GM19372 (cell line): ENCODE measurements around the gene LRRC8E.

Experiments
- ATAC-seq: cut with Tn5 transposase; IDR thresholded peaks from one replicate; pipeline ENCODE4 v1.9.1; 2021; ENCODE audit warnings: mild to moderate bottlenecking, low read depth, moderate library complexity; ENCODE audit not compliant: unreplicated experiment

Gene LRRC8E

DNA sequence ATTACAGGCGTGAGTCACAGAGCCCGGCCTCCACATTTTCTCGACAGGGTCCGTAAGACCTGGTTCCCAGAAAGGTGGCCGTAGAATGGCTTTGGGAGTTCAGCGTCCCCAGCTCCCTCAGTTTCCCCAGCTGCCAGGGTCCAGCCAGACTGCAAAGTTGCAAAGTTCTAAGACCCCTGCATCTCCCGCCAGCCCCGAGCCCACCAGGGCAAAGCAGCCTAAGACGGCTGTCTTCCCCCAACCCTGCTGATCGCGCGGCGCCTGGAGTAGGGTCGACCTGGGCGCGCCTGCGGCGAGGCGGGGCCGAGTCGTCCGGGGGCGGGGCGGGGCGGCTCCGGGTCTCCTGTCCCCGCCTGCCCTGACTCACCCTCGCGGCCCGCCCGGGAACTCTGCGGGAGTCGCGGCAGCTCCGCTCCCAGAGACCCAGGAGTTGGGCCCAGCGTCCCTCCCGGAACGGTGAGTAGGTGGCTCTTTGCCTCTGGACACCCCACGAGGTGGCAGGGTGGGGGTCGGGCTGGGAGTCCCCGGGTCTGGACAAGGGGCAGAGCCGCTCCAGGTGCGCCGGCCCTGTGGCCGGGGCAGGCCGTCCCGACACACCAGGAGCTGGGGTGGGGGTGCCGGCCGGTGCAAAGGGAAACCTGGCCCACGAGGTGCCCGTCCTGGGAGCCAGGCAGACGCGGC lies at the start of gene LRRC8E:
LRRC8E (plus strand) TSS at position 366 of the 681 bp plus-strand sequence. CDS start 7,094 bp downstream, outside the sequence.
- ATAC-seq = no peak

DNA sequence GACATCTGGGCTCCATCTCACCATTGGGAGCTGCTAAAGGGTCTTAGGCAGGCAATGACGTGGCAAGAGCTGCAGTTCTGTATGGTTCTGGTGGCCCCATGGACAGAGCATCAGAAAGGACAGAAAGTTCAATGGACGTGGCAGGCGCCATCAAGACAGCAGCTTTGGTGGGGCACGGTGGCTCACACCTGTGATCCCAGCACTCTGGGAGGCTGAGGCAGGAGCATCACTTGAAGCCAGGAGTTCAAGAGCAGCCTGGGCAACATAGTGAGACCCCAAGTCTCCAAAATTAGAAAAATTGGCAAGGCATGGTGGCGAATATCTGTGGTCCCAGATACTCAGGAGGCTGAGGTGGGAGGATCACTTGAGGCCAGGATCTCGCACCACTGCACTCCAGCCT lies 48.8 kb upstream of the LRRC8E start:
- no peak for ATAC-seq

DNA sequence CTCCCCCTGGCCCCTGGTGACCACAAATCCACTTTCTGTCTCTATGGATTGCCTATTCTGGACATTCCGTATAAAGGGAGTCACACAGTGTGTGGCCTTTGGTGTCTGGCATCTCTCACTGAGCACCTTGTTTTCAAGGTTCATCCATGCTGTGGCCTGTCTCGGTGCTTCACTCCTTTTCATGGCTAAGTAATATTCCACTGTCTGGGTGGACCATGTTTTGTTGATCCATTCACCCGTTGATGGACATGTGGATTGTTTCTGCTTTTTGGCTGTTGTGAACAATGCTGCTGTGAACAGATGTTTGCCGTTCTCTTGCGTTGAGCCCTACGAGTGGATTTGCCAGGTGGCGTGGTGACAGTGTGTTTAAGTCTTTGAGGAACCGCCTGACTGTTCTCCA lies 47.7 kb upstream of the LRRC8E start:
- no peak for ATAC-seq

DNA sequence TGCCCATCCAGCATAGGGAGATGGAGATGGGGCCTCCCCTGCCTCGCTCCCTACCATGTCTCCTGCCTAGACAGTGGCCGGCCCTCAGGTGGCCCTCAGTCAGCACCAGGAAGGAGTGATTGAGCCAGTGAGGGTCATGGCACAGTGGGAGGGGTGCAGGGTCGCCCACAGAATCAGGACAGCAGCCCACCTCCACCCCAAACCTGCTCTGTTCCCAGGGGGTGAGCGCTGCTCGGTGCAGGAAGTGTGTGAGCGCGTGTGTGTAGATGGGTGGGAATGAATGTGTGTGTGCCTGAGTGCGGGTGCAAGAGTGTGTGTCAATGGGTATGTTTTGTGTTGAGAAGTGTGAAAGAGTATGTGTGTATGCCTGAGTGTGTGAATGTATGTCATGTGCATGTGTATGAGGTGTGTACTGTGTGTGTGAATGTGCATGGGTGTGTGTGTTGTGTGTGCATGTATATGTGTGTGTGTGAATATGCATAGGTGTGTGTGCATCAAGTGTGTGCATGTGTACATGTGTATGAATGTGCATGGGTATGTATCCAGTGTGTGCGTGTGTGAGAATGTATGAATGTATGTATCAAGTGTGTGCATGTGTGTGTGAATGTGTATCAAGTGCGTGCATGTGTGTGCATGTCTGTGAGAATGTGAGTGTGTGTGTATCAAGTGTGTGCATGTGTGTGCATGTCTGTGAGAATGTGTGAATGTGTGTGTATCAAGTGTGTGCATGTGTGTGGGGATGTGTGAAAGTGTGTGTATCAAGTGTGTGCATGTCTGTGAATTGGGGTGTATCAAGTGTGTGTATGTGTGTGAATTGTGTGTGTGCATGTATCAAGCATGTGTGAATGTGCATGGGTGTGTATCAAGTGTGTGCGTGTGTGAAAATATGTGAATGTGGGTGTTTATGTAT lies 46.3 kb upstream of the LRRC8E start:
- no peak for ATAC-seq

DNA sequence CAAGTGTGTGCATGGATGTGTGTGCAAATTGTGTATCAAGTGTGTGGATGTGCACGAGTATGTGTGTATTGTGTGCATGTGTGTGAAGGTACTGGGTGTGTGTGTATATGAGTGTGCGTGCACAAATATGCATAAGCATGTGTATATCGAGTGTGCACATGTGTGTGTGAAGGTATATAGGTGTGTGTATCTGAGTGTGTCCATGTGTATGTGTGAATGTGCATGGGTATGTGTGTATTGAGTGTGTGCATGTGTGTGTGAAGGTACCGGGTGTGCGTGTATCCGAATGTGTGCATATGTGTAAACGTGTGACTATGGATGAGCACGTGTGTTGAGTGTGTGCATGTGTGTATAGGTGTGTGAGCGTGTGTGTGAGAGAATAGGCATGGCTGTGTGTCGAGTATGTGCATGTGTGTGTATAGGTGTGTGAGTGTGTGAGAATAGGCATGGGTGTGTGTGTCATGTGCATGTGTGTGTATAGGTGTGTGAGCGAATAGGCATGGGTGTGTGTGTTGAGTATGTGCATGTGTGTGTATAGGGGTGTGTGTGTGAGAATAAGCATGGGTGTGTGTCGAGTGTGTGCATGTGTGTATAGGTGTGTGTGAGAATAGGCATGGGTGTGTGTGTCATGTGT lies 45.5 kb upstream of the LRRC8E start:
- no peak for ATAC-seq

DNA sequence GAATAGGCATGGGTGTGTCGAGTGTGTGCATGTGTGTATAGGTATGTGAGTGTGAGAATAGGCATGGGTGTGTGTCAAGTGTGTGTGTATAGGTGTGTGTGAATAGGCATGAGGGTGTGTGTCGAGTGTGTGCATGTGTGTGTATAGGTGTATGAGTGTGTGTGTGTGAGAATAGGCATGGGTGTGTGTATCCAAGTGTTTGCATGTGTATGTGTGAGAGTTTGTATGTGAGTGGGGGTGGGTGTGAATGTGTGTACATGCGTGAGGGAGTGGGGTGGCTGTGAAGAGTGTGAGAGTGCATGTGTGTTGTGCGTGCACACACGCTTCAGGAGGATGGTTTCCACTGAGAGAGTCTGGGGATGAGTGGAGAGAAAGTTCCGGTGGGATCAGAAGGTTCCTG lies 44.8 kb upstream of the LRRC8E start:
- no peak for ATAC-seq

DNA sequence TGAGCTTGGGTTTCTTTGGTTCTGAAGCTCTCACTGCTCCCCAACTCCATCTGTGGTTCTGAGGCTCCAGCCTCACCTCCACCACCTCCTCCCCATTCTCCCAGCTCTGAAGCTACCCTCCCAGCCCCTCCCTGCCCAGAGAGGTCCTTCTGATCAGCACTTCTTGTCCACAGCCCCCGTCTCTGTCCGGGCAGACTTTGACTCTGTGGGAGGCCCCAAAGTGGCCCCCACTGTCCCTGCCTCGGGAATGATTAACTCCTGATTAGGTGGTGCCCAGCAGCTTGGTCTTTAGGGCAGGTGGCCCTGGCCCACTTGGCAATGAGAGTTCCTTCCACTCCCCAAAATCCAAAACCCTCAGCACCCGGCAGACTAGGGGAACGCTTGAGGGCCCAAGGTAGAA lies 43.9 kb upstream of the LRRC8E start:
- ATAC-seq = no peak

DNA sequence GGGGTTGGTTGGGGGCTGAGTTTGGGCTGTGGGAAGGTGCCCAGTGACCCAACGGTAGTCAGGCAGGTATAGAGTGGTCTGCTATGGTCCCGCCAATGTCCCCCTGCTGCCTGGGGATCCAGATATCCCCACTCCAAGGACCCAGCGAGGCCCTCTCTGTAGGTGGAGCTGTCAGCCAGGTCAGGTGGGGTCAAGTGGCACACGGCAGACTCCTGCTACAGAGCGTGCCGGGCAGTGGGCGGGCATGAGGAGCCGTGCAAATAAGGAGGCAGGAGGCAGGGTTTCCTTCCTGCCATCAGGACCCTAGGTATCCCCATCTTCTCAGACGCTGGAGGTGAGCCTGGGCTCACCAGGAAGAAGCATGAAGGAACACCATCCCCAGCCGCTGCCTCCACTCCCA lies 43.4 kb upstream of the LRRC8E start:
- no peak for ATAC-seq

DNA sequence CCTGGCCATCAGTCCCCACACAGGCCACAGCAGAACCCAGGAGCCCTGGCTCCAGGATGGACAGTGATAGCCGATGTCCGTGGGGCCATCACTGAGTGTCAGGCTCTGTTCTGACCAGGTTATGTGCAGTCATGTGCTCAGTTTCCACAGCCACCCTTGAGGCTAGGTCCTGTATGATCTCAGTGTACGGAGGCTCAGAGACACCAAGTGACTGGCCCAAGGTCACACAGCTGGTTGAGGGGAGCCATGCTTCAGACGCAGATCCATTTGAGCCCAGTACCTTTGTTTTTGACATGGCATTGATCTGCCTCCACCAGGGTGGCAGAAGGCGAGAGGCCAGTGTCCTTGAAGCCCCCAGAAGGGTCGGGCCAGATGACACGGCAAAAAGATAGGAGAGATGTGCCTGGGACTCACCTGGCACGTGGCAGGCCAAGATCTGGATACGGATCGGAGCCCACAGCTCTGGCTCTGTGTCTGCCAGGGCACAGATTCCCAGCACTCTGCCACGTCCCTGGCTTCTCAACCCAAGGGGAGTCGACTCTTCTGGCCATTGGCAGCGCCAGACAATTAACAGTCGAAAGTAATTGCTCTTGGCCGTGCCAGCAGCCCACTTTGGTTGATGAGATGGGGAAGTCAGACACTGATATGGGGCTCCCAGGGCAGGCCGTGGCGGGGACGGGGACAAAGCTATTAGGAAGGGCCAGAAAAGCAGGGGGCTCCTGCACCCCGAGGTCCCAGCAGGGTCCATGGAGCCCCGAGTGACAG lies 42.7 kb upstream of the LRRC8E start:
- ATAC-seq = no peak

DNA sequence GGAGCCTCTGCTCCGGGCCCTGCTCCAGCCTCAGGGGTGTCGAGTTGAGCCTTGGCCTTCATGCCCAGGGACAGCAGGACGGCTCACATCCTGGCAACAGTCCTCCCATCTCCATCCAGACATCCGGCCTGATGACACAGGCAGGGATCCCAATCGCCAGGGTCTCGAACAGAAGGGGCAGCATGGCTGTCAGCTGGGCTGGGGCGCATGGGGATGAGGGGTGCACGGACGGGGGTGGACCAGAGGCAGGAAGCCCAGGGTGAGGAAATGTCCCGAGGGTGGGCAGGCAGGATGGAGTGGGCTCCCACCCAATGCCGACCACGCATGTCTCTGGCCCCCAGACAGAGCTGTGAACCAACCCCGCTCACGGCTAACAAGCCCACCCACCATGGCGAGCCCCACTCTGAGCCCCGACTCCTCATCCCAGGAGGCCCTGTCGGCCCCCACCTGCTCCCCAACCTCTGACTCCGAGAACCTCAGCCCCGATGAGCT lies 42.1 kb upstream of the LRRC8E start:
- ATAC-seq = no peak

DNA sequence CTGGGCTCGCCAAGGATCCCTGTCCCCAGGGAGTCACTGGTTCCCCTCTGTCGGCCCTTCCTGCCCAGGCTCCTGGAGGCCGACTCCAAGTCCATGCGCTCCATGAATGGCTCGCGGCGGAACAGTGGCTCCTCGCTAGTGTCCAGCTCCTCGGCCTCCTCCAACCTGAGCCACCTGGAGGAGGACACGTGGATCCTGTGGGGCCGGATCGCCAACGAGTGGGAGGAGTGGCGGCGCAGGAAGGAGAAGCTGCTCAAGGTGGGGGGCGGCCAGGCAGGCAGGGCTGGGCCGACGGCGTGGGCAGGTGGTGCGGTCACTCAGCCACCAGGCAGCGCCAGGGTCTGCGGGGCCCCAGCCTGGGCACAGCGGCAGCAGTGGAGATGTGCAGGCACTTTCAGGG lies 40.6 kb upstream of the LRRC8E start:
- no peak for ATAC-seq

DNA sequence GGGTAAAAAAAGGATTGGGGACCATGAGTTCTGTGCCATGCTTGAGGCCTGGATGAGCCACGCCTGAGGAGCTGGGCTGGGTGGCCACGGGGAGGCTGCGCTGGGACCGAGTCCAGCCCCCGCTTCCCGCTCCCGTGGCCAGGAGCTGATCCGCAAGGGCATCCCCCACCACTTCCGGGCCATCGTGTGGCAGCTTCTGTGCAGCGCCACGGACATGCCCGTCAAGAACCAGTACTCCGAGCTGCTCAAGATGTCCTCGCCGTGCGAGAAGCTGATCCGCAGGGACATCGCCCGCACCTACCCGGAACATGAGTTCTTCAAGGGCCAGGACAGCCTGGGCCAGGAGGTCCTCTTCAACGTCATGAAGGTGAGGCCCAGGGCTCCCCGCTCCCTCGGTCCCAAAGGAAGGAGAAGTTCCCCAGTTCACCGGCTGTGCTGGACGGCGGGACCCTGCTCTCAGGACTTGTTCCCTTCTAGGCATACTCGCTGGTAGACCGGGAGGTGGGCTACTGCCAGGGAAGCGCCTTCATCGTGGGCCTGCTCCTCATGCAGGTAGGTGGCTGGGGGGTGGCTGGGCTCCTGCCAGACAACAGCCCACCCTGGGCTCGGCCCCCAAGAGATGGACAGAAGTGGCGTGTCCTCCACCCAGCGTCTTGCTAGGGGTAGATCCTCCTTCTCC lies 39.4 kb upstream of the LRRC8E start:
- ATAC-seq = no peak

DNA sequence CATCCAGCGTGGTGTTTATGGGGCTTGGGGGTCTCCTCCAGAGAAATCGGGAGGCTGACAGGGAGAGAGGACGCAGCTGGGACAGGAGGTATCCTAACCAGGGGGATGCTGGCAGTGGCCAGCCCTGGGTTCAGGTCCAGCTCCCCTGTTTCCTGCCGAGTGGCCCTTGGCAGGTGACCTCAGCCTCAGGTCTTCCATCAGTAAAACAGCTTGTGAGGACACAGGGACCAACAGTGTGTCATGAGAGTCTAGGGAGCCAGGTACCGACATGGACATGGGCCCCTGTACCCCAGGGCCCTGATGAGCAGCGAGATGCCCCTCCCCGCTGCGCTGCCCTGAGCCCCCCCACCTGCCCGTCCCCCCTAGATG lies 38.7 kb upstream of the LRRC8E start:
- ATAC-seq = no peak

DNA sequence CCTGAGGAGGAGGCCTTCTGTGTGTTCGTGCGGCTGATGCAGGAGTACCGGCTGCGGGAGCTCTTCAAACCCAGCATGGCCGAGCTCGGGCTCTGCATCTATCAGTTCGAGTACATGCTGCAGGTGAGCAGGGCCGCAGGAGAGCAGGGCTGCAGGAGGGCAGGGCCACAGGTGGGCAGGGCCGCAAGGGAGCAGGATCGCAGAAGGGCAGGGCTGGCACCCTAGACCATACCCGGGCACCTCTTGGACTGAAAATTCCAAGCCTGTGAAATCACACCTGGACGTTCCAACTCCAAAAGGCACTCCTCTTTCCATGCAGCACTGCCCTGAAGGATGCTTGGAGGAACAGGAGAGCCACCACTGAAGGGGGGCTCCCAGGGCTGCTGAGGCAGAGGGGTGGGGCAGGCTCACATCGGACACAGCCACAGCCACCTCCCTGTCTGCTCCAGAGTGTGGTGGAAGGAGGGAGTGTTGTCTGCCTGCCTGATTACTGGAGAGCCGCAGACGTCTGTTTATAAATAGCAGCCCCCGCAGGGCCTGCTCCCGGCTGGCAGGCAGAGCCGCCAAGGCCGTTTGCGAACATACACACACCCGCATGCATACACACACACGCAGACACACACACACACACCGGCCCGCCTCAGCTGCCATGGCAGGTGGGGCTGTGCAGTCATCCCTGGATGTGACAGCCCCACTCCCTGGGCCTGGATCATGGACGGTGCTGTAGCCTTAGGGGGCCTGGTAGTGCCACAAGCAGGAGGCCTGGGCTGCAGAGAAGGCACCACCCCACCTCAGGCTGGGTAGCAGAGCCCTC lies 38.1 kb upstream of the LRRC8E start:
- no peak for ATAC-seq

DNA sequence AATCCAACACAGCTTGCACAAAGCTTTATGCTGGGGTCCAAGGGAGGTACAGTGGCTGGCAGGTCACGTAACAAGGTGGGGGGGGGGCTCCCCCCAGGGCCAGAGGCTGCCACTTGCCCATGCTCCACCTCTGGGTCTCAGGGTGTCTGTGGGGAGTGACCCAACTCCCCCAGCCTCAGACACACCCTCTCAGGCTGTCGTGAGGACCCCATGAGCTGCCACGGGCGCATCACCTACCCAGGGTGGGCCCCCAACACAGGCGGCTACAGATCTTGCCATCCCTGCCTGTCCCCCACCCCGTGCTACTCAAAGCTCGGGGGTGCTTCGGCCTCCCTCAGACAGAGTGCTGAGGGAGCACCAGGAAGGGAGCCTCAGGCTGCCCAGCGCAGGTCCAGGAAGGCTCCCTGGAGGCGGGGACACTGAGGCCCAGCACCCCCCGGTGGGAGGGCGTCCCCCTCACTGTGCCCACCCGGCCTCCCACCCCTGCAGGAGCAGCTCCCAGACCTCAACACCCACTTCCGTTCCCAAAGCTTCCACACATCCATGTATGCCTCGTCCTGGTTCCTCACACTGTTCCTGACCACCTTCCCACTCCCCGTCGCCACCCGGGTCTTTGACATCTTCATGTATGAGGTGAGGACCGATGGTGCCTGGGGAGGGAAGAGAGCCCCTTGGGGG lies 37.2 kb upstream of the LRRC8E start:
- ATAC-seq = no peak

DNA sequence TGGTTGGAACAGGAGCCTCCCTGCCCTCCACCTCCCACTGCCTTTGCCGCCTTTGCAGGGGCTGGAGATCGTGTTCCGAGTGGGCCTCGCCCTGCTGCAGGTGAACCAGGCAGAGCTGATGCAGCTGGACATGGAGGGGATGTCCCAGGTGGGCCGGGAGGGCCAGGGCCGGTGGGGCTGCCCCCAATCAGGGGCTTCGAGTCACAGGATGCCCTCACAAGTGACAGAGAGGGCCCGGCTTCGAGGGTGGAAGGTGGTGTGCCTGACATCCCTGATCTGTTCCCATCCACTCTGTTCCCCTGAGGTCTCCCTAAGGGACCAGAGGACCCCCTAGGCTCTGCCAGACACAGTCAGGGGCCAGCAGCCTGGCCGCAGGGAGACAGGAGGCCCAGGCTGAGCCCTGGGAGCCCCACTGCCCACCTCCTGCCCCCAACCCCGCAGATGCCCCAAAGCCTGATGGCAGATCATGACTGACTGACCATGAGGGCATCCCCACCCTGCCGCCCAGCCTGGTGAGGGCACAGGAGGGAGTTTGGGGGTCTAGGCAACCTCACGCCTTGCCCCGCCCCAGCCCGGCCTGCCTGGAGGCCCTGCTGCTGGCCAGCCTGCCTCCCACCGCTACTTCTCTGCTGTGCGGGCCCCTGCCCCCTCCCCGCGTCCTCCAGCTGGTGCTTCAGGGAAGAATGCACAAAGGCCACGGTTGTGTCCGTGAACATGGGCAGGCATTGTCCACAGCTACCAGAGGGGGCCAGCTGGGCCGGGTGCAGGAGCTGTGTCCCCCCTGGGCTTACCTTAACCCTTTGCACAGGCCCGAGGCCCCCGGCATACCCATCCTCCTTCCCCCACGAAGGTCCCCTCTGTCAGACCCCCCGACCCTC lies 36.4 kb upstream of the LRRC8E start:
- ATAC-seq = no peak

DNA sequence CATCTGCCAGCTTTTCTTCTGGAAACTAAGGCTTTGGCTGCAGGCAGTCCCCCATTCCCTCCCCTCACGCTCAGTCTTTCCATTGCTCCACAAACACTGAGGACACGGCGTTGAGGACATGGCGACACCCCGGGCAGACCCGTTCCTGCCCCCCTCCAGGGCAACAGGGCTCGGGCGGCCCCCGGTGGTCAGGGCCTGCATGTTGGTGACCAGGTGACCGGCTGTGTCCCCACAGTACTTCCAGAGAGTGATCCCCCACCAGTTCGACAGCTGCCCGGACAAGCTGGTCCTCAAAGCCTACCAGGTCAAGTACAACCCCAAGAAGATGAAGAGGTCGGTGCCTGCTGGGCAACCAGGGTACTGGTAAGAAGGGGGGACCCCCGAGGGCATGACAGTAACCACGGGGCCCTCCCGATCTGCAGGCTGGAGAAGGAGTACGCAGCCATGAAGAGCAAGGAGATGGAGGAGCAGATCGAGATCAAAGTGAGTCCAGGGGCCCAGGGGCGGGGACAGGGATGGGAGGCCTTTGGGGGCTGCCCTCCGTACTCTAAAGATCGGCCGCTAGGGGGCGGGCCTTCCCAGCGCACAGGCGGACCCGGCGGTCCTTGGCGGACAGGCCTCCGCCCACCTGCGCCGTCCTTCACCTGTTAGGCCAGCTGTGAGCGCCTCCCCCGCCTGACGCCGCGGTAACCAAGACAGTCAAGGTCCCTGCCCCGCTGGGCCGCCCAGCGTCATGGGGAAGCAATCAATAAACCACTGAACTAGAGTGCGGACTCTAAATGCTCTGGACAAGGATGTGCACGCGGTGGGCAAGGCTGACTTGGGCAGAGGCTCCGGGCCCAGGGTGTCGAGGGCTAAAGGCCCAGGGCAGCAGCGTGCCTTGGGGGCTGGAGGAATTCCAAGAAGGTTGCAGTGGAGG lies 35.2 kb upstream of the LRRC8E start:
- no peak for ATAC-seq
